ENCODE measurements around the gene SORCS2.

SORCS2 gene

DNA sequence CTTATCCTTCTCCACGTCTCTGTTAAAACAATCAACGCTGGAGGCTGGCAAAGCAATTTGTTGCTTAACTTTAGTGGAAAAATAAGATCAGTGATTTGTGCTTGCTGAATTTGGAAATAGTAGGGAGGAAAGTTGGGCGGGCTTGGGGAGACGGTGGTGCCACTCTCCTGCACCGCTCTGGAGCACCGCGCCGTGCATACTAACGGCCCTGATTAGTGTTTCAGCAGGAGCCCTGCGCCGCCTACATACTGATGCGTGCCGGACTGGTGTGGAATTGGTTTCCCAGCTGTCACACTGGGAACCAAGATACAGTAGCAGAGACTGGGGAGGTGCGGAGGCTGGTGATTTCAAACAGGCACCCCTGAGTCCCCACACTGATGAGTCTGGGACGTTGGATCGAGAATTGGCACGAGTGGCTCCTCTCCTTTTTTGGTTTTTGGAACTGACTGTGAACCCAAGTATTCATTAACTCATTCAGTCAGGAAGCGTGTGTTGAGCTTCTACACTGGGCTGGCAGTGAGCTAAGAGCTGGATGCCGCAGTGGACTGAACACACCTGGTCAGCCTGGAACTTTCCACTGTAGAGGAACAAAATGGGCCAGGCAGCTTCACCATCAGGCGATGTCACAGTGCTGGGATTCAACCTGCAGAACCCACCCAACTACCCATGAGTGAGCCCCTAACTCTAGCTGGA is 271.4 kb downstream of the SORCS2 start:
- DNase-seq = no peak

DNA sequence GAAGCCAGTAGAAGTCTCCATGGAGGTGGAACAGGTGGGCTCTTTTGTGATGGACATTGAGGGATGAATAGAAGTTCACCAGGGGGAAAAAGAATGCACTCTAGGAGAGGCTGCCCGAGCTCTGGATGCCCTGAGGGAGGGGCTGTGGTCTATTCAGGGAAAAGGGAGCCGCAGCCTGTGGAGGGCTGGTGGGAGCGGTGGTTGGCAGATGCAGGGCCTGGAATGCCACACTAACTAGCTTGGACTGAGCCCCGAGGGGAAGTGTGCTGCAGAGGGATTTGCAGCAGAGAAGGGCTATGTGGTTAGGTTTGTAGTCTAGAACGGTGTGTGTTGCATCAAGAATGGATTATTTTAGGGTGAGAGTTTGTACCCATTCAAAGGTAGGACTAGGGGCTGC is 271.9 kb downstream of the SORCS2 start:
- no peak for DNase-seq

DNA sequence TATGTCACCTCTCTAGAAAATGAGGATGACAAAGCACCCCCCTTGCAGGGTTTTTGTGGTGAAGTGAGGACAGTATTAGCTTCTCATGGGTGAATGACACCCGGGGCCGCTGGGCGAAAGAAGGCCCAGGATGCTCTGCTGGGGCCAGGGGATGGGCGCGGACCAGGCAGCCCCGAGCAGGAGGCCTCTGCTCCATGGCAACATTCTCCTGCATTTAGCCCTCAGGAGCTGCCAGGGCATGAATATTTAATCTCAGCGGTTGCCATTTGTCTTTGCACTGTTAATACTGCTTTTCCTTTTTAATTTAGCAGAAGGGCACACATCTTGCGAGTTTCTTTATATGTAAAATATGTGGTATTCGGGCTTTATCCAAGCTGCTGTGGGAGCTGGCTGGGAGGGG is 272.7 kb downstream of the SORCS2 start:
- DNase-seq = no peak

DNA sequence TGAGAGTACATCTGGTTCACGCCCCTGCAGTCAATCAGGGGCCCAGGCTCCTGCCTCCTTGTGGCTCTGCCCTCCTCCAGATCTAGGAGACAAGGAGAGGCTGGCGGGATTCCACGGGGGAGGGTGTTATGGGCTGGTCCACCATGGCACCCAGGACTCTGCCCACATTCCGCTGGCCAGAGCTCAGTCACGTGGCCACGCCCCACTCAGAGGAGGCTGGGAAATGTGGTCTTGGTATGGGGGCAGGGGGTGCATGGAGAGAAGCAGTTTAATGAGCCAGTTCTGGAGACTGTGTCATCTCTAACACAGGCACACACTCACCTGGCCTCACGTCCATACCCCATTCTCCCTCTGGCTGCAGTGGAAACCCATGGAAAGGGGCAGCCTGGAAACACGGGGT is 273.9 kb downstream of the SORCS2 start:
- DNase-seq = no peak

DNA sequence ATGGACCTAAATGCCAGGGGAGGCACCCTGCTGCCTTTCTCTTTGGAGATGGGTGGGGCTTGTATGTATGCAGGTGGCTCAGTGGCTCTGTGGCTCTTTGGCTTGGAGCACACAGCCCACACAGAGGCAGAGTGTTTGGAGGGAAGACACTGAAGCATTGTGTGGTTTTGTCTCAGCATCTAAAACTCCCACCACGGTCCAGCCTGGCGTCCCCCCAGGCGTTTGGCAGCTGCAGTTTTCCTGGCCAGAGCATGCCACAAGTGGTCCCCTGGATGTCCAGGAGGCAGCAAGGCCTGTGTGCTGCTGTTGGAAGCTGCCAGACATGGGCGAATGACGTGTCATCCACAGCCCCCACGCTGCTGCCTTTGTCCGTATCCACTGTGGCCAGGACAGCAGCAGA is 274.6 kb downstream of the SORCS2 start:
- DNase-seq = no peak

DNA sequence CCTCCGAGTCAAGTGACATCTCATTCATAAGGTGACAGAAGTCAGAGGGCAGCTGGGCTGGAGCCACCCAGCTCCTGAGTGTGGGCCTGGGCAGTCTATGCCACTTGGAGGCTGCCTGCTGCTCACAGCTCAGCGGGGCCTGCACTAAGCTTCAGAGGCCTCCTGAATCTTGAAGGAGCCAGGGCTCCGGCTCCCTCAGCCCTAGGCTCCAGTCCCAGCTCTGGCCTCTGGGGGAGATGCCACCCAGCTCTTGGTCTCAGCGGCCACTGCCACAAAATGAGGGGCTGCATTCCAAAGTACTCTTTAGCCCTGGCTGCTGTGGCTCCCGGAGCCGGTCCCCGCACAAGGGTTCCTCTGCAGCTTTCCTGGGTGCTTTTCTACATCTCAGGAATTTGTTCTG is 275.1 kb downstream of the SORCS2 start:
- DNase-seq = no peak

DNA sequence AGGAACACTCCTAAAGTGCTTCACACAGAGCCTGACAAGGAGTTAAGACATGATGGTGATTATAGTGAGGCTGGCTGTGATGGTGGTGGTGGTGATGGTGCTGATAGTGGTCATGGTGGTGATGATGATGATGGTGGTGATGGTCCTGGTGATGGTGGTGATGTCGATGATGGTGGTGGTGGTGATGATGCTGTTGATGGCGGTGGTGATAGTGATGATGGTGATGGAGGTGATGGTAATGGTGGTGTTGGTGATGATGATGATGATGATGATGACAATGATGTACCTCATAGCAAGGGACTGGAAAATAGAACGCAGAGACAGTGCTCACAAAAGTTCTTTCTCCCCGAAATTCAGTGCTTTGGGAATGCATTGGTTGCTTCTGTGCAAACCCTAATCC is 276.7 kb downstream of the SORCS2 start:
- DNase-seq = no peak

DNA sequence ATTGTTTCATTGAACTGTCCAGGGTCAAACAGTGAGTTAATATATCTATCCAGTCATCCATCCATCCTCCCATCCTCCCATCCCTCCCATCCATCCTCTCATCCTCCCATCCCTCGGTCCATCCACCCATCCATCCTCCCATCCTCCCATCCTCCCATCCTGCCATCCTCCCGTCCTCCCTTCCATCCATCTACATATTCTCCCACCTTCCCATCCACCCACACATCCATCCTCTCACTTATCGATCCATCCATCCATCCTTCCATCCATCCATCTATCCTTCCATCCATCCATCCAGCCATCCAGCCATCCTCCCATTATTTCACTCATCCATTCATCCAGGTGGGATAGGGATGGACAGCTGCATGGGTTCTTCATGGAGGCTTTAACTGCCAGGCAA is 277.8 kb downstream of the SORCS2 start:
- no peak for DNase-seq

DNA sequence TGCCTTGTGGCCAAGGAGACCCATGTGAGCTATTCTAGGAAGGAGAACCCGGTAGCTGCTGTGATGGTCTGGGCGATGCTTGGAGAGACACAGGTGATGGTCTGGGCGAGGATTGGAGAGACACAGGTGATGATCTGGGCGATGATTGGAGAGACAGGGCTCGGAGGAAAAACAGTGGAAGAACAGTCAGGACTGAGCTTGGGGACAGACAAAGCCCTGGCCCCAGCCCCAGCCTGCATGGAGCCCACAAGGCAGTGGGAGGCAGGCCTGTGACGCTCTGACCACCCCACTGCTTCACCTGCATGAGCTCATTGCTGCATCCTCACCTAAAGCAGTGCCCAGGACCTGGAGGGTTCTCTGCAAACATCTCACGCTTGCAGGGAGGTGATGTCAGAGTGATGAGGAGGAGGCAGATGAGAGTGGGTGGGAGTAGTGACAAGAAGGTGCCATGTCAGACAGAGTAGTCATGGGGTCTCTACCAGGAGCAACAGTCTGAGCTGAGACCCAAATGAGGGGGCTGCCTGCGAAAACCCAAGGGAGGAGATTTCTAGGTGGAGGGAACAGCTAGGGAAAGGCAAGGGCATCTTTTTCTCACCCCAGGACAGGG is 278.3 kb downstream of the SORCS2 start:
- DNase-seq = no peak

DNA sequence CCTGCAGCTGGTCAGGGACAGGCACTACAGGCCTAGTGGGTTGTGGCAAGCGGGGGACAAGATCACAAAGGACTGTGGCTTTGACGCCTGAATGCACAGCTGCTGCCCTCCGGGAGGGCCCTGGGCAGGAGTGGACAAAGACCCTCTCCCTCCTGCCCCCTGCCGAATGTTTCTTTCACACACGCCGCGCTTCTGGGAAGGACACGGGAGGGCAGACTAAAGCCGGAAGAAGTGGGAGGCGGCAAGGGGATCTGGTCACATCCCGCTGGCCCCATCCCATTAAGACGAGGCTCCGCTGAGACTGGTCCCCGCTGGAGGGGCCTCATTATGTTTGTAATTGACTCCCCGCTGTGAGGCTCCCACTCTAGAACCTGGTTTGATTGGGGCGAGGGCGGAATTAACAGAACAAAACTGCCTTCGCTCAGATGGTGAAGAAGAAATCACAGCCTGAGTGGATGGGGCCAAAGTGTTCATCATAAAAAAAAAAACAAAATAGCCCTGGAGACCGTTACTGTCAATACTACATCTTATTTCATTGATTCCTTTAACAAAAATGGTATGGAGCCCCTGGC is 280.2 kb downstream of the SORCS2 start:
- no peak for DNase-seq

DNA sequence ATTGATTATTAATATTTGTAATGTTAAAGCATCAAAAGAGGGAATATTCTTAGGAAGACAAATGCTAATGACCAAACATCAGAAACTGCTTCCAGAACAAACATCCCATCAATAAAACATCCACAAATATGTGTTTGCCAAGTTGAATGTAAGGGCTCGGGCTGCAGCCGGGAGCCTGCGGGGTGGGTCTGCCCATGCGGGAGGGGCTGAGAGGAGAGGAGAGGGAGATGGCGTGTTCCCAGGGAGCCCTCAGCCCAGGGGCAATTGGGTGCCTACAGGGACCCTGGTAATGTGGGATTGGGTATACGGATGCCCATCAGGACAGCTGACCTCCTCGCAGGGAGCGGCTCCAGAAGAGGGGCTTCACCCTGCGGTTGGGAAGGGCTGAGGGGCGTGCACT is 280.7 kb downstream of the SORCS2 start:
- no peak for DNase-seq

DNA sequence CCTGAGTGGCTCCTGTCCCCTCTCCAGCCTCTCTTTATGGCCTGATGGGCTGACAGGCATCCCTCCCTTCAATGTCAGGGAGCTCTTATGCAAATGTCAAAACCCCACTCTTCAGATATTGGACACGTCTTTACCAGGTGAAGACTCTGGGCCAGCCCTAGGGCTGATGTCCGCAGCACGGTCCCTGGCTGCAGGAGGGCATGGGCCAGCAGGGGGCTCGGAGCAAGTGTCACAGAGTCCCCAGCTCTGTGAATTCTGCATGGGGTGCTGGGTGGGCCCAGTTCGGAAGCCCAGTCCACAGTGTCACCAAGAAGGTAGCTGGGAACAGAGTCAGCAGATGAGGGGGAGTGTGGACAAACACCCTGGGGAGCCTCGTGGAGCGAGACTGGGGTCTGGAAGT is 282.0 kb downstream of the SORCS2 start:
- no peak for DNase-seq

DNA sequence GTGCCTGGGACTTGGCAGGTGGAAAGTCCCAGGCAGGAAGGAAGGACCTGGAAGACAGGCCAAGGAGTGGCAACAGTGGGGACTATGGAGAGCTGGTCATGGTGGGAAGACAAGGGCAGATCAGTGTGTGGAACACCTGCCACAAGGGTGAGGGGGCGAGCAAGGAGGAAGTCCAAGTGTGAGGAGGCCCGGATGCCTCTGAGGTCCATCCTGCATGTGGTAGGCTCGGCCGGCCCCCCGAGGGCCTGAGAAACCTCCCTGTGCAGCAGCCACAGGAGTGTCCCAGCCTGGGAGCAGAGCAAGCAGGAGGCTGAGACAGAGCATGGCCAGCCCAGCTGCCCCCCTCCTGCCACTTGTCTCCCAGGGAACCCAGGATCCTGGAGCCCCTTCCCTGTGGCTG is 282.9 kb downstream of the SORCS2 start:
- DNase-seq = no peak

DNA sequence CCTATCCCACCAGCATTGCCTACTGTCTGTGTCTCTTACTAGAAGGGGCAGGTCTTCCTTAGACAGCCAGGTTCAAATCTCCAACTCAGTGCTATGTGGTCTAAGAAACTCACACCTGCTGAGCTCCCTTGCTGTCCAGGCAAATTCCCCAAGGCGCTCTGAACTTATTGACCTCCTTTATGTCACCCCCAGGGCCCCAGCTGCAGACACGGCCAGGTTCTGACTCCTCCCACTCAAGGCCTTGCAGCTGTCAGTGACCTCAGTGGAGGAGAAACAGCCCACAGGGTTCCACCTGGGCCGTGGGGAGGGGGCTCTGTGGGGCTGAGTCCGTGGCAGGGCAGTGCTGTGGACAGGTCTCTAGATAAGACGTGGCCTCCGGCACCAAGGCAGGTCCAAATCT is 284.5 kb downstream of the SORCS2 start:
- no peak for DNase-seq

DNA sequence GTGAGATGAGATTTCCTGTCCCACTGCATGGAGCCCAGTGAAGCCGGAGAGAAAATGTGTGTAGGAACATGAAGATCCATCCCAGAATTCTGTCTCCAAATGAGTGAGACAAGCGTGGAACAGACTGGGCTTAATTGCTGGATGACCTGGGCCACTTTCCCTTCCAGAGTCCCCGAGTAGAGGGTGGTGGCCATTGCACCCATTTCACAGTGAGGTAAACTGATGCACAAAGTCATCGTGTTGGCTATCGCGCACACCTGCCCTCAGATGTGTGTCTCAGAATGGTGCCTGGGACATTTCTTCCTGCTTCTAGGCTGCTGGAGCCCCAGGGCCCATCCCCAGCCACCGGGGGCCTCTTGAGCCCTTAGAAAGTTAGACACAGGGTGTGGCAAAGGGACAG is 285.4 kb downstream of the SORCS2 start:
- DNase-seq = no peak

DNA sequence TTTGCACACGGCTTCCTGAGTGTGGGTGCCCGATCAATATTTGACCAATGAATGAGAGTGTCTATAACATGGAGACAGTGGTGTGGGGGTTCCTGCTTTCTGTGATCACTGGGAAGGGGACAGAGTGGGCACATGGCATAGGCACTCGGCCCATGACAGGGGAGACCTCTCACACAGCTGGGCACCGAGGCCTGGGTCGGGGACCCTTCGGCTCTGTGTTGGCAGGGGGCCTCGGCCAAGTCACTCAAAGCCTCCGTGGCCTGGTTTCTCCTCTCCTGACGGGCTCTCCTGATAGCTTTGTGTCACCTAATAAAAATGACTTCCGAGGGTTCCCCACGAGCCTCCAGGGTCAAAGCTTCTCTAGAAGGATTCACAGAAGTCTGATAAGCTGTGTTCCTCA is 286.3 kb downstream of the SORCS2 start:
- no peak for DNase-seq

DNA sequence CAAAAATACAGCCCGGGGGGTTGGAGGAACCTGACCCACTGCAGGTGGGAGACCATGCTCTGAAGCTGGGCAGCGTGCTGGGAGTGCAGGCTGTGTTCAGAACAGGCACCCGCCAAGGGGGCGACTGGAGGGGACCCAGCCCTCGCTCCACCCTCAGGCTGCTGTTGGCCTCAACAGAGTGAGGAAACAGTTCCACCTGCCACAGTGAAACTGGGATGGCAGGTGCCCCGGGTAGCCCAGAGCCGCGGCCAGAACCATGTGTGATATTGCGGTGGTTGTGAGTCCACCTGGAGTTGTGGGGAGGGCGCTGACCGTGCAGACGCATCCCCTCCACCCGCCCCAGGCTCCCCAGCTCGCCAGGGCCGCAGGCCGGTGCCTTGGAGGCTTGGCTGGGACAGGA is 288.1 kb downstream of the SORCS2 start:
- DNase-seq = no peak

DNA sequence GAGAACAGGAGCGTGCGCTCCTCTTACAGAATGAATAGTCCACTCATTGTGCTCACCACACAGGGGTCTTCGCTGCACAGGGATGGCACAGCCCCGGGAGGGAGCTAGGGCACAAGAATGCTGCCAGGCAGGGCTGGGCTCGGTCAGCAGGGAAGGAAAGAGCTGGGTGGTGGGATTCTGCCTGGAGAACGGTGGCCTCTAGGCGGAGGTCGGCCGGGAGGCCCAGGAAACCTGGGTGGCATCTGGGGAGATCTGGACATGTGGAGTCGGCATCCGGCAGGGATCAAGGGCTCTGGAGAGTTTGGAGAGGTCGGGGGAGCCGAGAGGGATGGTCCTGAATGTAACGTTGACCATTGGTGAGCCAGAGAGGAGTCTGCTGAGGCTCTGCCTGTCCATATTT is 288.9 kb downstream of the SORCS2 start:
- DNase-seq = no peak

DNA sequence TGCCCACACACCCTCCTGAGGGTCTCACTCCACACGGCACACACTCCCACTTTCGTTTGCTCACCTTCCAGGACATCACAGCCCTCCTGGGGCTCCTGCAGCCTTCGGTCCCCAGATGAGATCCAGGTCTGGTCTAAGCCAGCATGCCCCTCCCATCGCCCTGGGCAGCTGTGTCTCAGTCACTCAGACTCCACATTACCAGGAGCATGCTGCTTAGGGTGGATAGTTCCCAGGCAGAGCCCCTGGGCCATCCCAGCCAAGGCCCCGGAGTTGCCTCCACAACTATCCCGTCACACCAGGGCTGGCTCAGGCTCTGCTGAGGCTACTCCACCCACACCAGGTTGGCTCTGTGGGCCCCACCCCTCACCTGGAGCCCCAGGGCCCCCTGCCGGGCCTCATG is 292.8 kb downstream of the SORCS2 start:
- no peak for DNase-seq

DNA sequence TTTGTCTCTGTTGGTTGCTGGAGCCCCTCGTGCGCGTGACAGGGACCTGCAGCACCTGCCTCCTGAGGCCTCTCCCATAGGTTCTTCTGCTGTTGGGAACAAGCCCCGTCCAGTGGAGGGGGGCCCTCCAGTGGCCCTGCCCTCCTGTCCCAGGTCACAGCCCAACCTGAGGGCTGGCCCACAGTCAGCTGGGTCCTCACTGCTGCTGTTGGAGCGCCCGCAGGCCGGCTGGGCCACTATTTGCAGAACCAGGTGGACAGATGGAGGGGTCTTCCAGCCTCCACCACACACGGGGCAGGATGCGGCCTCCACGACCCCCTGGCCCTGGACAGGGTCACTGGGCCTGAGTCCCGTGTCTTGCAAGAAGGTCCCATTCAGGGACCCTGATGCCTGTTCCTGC is 293.8 kb downstream of the SORCS2 start:
- no peak for DNase-seq

DNA sequence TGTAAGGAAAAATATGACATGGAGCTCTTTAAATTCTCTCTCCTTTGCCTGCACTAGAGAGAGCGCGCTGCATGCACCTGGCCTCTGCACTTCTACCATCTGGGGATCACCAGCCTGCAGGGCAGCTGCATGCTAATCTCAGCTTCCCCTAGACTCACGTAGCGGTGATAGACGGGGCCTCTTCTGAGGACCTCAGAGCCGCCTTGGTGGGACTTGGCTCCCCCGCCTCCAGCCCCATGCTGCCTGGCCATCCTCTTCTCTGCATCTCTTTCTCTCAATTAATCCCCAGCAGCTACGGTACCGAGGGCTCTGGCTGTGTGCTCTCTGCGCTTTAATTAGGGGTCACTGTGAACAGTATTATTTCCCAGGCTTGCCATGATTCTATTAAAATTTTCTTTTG is 295.2 kb downstream of the SORCS2 start:
- no peak for DNase-seq

DNA sequence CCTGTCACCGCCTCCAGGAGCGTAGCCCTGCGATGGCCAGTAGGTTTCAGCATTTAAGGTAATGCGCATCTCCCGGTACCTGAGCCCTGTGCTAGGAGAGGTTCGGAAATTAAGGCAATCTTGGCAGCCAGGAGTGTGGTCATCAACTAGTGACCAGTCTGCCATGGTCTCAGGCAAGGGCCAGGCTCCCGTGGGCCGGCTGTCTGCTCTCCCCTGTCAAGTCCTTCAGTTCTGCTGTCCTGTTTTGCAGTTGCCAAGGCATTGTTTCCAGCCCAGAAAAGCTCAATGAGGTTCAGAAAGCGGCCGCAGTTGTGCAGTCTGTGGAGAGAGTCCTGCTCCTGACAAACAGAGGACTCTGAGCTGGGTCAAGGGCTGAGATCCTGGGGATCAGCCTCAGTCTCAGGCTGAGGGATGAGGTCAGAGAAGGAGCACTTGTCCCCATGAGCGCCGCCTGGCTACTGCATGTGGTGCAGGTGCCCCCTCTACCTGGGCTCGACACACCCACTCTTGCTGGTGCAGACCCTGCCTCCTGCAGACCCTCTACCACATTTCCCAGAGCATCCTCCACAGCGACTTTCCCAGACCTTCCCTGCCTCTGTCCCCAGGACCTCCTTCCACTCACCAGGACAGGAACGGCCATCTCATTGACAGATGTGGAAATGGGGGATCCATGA is 295.8 kb downstream of the SORCS2 start:
- DNase-seq = no peak

DNA sequence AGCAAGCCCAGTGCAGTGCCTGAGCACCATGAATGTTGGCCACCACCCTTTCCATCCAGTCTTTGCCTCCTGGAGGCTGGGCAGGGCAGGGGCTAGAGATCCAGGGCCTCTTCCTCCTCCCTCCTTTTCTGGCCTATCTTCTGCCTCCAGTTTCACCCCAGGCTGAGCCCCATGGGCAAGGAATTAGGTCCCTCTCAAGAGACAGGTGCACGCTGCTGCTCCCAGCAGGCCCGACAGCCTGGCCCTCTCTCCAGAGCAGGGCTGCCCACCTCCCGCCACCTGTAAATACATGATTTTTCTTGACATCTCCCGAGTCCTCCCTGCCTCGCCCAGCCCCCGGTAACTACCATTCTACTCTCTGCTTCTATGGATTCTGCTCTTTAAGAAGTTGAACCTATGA is 299.6 kb downstream of the SORCS2 start:
- DNase-seq = no peak
